Activated naive CD8-positive, alpha-beta T cell treated with anti-CD3 and anti-CD28 coated beads for 36 hours (primary cell): ENCODE data around the gene FOXO1. TPM values are rescaled to one million over a fixed set of nuclear protein-coding genes. Genes with fewer than 3 reads are reported as not detected.
A peak's percentile ranks its signal among the peaks of the same experiment; 100 is the strongest.

Source experiments
- DNase-seq: peaks from one replicate; pipeline ENCODE4 v3.0.0; 2021
- H3K27ac Mint-ChIP-seq: one replicate; pipeline ENCODE4 v1.8.0; 2022; ENCODE audit warnings: mild to moderate bottlenecking, moderate library complexity, mixed read lengths
- H3K27me3 Mint-ChIP-seq: one replicate; pipeline ENCODE4 v1.8.0; 2022; ENCODE audit warnings: mild to moderate bottlenecking, mixed read lengths
- H3K36me3 Mint-ChIP-seq: one replicate; pipeline ENCODE4 v1.8.0; 2021; ENCODE audit warnings: mild to moderate bottlenecking, mixed read lengths
- H3K4me1 Mint-ChIP-seq: one replicate; pipeline ENCODE4 v1.8.0; 2021; ENCODE audit warnings: mixed read lengths
- H3K4me3 Mint-ChIP-seq: one replicate; pipeline ENCODE4 v1.8.0; 2022; ENCODE audit warnings: mild to moderate bottlenecking, moderate library complexity, mixed read lengths
- H3K9me3 Mint-ChIP-seq: one replicate; pipeline ENCODE4 v1.8.0; 2022; ENCODE audit warnings: mixed read lengths
- total RNA-seq, 2 experiments: library from RNA; stranded (reverse); gene quantifications; one replicate each; pipeline ENCODE4 v1.2.3, GENCODE V29; 2021

The FOXO1 gene
- total RNA-seq, 2 experiments from 2014 or later: 38.4 to 38.7 TPM

DNA sequence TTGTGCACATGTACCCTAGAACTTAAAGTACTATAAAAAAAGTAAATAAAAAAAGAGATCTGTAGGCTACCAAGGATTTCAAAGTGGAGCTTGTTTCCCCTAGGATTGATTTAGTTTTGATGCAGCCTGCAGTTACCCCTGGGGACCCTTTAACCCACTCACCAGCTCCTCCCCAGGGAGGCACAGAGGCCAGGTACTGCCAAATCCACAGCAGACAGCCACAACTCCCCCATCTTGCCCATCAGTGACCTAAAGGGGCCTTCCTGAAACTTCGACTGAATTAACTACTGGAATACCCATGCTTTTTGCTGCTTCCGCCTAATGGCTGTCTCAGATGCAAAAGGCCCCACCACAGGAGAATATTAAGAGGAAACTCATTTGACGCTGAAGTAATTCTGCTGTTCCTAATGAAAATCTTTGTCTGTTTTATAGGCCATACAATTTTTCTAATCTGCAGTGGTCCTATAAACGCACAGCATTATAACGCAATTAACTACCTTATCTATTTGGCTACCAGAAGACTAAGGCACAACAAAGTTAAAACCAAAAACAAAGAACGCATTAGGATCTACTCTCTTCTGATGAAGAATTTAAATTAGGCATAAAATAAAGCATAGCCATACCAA lies 95.0 kb downstream of the FOXO1 start:
- DNase-seq: no peak
- H3K9me3 Mint-ChIP-seq: no peaks in the 10 kb centered on the region
- peaks cover 87% of the 10 kb centered on the region for H3K4me1 Mint-ChIP-seq
- H3K27me3 Mint-ChIP-seq: no peaks in the 10 kb centered on the region
- peak overlapping the region; percentile 56 for H3K27ac Mint-ChIP-seq
- peaks cover 24% of the 10 kb centered on the region for H3K36me3 Mint-ChIP-seq
- peak overlapping the region; percentile 26 for H3K4me3 Mint-ChIP-seq

DNA sequence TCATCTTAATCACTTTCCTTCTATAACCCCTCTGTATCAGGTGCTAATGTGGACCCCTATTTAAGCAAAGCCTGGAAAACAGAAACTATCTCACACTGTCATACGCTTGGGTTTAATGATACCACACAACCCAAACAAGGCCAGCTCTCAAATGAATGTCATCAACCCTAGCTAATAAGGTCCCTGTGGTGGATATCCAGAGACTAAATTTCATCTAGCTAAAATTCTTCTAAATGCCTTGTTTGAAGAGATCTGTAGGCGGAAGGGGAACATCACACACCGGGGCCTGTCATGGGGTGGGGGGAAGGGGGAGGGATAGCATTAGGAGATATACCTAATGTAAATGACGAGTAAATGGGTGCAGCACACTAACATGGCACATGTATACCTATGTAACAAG lies 95.5 kb downstream of the FOXO1 start:
- peaks cover 87% of the 10 kb centered on the region for H3K4me1 Mint-ChIP-seq
- DNase-seq: no peak
- H3K27me3 Mint-ChIP-seq: no peaks in the 10 kb centered on the region
- H3K27ac Mint-ChIP-seq: peak overlapping the region; percentile 75
- H3K36me3 Mint-ChIP-seq: peaks cover 22% of the 10 kb centered on the region
- peak overlapping the region; percentile 1 for H3K4me3 Mint-ChIP-seq
- H3K9me3 Mint-ChIP-seq: no peaks in the 10 kb centered on the region

DNA sequence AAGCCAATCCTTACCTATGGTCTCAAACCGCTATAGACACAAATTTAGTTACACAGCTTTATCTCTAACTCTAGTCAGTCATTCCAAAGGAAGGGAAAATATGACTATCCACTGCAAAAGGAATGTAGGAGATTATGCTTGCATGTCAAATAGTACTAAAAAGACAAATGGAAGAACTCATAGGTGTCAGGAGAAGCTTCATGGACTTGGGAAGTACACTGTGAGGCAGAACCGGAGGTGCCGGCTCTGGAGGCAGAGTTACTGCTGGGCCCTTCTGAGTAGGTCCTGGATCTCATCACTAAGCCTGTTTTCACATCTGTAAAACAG lies 97.5 kb downstream of the FOXO1 start:
- Mint-ChIP-seq H3K27ac (peak overlapping the region; percentile 43), H3K4me1 (peaks cover 87% of the 10 kb centered on the region)

DNA sequence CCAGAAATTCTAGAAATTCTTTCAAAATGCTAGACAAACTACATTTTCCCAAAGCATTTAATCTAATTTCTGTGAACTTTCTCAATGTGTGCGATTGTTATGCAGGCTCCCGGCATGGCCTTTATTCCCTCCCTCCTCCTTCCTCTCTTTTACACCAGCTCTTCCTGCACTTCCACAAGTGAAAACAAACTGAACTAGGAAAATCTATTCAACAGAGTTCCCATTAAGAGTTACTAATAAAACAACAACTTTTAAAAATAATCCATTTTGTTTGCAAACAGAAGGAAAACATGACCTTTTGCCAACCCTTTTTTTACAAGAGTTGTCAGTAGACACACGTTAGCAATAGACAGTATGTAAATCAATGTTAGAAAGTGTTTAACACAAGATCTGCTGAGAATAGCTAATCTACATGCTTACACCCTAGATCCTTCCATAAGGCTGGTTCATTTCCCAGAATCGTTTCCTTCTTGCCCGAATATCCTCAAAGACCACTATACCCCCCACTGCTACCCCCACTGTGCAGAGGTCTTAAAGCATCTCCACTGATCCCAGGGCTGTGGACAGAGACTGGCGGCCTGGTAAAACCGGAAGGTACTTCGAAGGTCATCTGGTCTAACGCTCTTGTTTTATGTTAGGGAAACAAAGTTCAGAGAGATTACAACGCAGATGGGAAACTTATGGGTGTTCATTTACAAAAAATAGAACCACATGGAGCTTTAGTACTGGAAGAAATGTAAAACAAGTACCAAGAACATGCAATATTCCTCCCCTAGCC lies 98.0 kb downstream of the FOXO1 start:
- H3K27ac Mint-ChIP-seq: peak overlapping the region; percentile 20
- peaks cover 13% of the 10 kb centered on the region for H3K36me3 Mint-ChIP-seq
- no peak for DNase-seq
- H3K4me3 Mint-ChIP-seq: no peak overlapping the region
- no peaks in the 10 kb centered on the region for H3K27me3 Mint-ChIP-seq
- no peaks in the 10 kb centered on the region for H3K9me3 Mint-ChIP-seq
- peaks cover 87% of the 10 kb centered on the region for H3K4me1 Mint-ChIP-seq

More for the DNA sequence above, 97.5 kb downstream of the FOXO1 start:
- Mint-ChIP-seq H3K4me3 (no peak overlapping the region), H3K36me3 (peaks cover 16% of the 10 kb centered on the region), H3K9me3 (no peaks in the 10 kb centered on the region), H3K27me3 (no peaks in the 10 kb centered on the region)
- no peak for DNase-seq

DNA sequence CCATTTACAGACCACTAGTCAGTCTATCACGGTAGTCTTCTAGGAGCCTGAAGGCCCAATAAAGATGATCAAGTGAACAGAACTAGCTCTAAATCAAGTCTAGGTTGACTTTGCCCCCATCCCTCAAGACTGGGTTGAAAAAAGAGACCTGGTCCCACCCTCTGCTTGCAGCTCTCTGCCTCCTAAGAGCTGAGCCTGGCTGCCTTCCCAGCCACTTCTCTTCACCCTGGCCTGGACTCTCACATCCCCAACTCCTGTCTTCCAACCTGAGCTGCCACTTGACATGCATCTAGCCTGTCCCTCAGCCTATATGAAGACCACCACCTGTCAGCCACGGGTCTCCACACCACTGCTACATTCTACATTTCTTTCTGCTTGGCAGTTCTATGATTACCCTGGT lies 99.6 kb downstream of the FOXO1 start:
- Mint-ChIP-seq H3K4me3 (no peak overlapping the region), H3K9me3 (no peaks in the 10 kb centered on the region), H3K36me3 (peaks cover 13% of the 10 kb centered on the region), H3K27me3 (no peaks in the 10 kb centered on the region), H3K27ac (peak overlapping the region; percentile 34), H3K4me1 (peaks cover 88% of the 10 kb centered on the region)
- DNase-seq: no peak

DNA sequence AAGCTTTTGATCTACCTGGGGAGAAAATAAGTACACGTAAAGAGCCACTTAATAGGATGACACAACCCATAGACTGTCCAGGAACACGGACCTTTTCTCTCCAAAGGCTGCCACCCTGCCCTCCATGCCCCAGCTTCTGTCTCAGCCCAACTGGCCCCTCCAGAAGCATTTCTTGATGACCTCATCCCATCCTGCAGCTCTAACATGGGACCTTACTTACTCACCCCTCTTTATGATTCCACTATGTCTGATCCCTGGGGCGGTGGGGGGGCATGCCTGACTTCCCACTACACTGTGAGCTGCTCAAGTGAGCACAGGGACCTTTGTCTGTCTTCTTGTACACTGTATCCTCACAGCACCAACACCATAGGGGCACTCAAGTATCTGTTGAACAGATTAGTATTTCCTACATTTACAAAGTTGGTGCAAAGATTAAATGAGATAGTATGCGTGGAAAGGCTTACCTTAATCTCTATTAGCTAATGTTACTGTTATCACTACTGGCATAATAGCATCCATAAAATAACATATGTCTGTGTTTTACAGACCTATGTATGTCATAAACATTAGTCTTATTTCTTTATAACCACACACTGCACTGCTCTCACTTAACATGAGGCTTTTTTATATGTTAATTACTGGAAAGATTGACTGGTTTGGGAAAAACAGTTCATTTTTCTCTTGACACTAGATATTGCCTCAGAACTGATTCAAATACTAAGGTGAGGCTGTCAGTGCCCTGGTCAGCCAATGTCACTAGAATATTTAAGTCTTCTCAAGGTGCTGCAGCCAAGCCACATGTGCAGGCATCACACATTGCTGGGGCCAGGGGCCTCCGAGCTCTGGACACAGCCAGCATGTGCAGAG lies 100.9 kb downstream of the FOXO1 start:
- no peak for DNase-seq
- Mint-ChIP-seq H3K27ac (peak overlapping the region; percentile 88), H3K4me1 (peaks cover 78% of the 10 kb centered on the region), H3K36me3 (peaks cover 21% of the 10 kb centered on the region), H3K4me3 (peak overlapping the region; percentile 9), H3K27me3 (no peaks in the 10 kb centered on the region), H3K9me3 (peaks cover 3% of the 10 kb centered on the region)

DNA sequence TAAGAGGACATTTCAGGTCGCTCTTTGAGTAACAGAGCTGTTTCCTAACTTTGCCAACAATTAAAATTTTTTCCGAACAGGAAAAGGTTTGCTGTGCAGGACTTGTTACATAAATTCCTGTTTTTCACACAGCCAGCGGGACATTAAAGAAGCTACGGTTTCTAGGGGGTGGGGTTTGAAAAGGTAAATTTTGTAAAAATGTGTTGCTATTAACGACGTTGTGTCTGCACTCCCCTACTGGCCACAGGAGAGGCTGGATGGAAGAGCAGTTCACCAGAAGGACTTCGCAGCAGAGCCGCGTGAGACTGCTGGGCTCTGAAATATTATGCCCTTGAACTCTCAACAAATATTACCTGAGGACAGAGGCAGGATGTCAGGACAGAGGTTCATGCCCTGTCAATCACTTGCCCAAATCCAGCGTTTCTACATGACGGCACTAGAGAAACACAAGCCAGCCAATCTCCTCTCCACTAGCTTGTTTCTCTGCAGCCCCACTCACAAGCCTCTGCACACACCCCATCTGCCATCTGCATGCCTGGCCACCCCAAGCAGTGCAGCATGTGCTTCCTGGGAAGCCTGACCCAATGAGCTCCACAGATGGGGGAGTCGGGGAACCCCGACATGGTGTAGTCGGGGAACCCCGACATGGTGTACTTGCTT lies 102.0 kb downstream of the FOXO1 start:
- Mint-ChIP-seq H3K4me3 (peak overlapping the region; percentile 42), H3K9me3 (peaks cover 5% of the 10 kb centered on the region), H3K36me3 (peaks cover 31% of the 10 kb centered on the region), H3K27me3 (no peaks in the 10 kb centered on the region), H3K27ac (peak overlapping the region; percentile 88), H3K4me1 (peaks cover 80% of the 10 kb centered on the region)
- peak; percentile 27 for DNase-seq

DNA sequence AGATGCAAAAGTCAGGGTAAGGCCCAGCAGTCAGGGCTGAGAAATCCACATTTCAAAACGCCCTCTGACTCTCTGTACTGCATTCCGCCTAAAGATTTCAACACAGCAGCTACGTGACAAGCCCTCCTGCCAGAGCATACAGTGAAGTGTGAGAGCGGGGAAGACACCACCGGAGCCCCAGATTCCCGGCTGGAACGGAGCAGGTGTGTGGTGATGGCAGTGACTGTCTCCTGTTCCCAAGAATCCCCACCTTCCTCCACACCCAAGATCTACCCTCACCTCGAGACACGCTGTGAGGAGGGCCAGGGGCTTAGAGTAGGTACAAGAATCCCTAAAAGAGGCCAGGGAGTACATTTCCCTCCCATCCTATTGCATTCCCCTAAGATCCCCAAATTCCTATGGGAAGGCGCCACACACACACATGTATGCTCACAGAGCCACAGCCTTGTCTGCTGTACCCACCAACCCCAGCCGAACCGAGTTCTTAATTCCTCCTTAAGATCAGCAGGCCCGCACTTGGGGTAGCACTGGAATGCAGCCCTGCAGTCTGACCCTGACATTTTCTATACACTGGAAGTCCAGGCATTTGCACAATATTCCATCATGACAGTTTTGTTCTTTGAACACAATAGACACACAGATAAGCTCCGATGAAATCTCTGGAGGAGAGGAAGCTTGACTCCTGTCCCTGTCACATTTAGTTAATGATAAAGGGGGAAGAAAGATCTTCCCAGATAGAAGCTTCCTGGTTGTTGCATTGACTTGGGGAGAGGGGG lies 102.9 kb downstream of the FOXO1 start:
- Mint-ChIP-seq H3K9me3 (peaks cover 5% of the 10 kb centered on the region), H3K4me1 (peaks cover 80% of the 10 kb centered on the region), H3K27me3 (no peaks in the 10 kb centered on the region), H3K36me3 (peaks cover 37% of the 10 kb centered on the region), H3K4me3 (peak overlapping the region; percentile 34), H3K27ac (peak overlapping the region; percentile 88)
- no peak for DNase-seq

DNA sequence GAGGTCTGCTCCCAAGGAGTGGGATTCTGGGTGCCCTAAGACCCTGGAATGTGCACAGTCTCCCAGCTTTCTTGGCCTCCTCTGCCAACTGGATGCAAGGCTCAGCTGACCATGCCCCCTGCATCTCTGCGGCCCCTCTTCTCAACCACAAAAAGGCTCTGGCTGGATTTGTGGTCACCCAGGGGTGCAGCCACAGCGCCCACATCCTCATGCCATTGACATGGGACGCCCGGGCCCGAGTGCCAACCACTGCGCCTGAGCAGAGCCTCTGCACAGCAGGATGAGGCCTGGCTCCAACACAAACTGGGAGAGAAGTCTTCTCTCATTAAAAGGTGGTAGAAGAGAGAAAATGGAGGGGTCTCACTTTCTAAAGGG lies 103.5 kb downstream of the FOXO1 start:
- H3K4me3 Mint-ChIP-seq: peak overlapping the region; percentile 34
- peak; percentile 20 for DNase-seq
- H3K9me3 Mint-ChIP-seq: peaks cover 5% of the 10 kb centered on the region
- H3K36me3 Mint-ChIP-seq: peaks cover 37% of the 10 kb centered on the region
- H3K4me1 Mint-ChIP-seq: peaks cover 79% of the 10 kb centered on the region
- peak overlapping the region; percentile 88 for H3K27ac Mint-ChIP-seq
- H3K27me3 Mint-ChIP-seq: no peaks in the 10 kb centered on the region

DNA sequence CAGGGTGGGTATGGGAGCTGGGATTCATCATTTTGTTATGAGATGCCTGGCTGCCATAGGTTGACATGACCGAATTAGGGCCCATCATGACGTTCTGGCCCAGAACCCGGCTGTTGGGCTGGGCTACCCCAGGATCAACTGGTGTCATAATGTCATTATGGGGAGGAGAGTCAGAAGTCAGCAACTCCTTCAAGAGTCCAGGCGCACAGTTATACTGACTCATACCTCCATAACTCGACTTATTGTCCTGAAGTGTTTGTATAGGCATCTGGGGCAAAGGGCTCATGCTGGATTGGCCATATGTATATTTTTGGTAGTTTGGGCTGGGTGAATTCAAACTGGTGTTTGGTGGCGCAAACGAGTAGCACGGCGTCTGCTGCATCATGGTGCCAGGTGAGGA lies 106.5 kb downstream of the FOXO1 start:
- DNase-seq: no peak
- Mint-ChIP-seq H3K4me3 (no peak overlapping the region), H3K36me3 (peaks cover 50% of the 10 kb centered on the region), H3K9me3 (peaks cover 5% of the 10 kb centered on the region), H3K4me1 (peaks cover 74% of the 10 kb centered on the region), H3K27me3 (no peaks in the 10 kb centered on the region), H3K27ac (no peak overlapping the region)

DNA sequence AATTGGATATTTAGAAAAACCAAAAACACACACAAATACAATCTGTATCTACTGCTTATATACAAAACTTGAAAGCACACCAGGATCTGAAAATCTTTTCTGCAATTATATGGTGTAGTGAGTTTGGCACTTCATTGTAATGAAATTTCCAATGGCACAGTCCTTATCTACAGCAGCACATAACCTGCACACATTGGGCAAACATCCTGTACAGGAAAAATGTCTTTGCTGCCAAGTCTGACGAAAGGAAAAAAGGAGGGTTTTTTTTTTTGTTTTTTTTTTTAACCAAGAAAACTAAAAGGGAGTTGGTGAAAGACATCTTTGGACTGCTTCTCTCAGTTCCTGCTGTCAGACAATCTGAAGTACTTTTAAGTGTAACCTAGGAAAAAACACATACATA lies 107.8 kb downstream of the FOXO1 start:
- Mint-ChIP-seq H3K36me3 (peaks cover 60% of the 10 kb centered on the region), H3K4me1 (peaks cover 72% of the 10 kb centered on the region), H3K9me3 (peaks cover 5% of the 10 kb centered on the region), H3K27ac (peak overlapping the region; percentile 86), H3K27me3 (no peaks in the 10 kb centered on the region), H3K4me3 (peak overlapping the region; percentile 48)
- DNase-seq: no peak

DNA sequence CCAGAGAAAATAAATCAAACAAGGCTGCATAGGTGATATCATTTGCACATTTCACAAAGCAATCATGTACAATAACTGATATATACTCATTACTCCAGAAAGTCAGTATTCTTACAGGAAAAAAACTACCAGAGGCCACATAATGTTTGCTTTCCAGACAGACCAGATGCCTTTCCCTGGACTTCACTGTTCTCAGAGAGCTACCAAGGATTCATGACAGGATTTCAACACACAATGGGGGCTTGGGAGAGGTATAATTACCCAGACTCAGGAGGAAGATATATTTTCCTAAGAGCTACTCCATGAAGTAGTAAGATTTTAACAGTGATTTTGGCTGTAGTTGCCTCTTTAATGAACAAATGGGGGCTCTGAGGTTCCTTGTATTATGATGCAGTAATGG lies 110.0 kb downstream of the FOXO1 start:
- Mint-ChIP-seq H3K4me3 (no peak overlapping the region), H3K27me3 (no peaks in the 10 kb centered on the region), H3K27ac (no peak overlapping the region), H3K9me3 (peaks cover 6% of the 10 kb centered on the region), H3K36me3 (peaks cover 66% of the 10 kb centered on the region), H3K4me1 (peaks cover 67% of the 10 kb centered on the region)
- DNase-seq: no peak

DNA sequence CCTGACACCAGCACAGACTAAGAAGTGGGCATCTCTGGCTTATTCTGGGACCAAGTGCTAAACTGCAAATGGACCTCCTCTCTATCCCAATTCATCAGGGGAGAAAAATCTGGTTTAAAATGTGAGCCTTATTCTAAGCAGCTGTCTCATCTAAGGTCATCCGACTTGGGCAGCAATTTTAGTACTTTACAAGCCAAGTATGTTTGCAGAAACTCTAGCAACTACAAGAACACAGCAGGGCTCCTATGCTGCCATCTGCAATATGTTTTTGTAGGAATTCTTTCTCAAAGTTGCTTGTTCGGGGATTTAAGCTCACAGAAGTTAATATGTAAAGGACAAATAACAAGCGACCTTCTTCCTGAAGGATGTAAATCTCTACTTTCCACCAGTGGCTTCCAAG lies 113.1 kb downstream of the FOXO1 start:
- DNase-seq: no peak
- Mint-ChIP-seq H3K4me1 (peaks cover 47% of the 10 kb centered on the region), H3K36me3 (peaks cover 37% of the 10 kb centered on the region), H3K9me3 (peaks cover 5% of the 10 kb centered on the region), H3K27me3 (no peaks in the 10 kb centered on the region), H3K27ac (peak overlapping the region; percentile 66), H3K4me3 (no peak overlapping the region)

DNA sequence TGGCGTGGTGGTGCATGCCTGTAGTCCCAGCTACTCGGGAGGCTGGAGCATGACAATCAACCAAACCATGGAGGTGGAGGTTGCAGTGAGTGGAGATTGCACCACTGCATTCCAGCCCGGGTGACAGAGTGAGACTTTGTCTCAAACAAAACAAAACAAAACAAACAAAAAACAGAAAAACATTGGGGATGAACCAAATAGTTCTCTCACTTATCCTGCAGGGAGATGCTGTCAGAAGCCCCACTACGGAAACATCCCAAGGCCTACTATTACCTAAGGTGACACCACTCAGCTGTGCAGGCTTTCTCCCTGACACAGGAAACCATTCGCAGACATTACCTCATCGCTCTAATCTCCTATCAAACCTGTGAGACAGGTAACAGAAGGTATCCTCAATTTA lies 113.5 kb downstream of the FOXO1 start:
- Mint-ChIP-seq H3K27me3 (no peaks in the 10 kb centered on the region), H3K36me3 (peaks cover 36% of the 10 kb centered on the region), H3K27ac (peak overlapping the region; percentile 66), H3K4me3 (no peak overlapping the region), H3K4me1 (peaks cover 47% of the 10 kb centered on the region), H3K9me3 (peaks cover 5% of the 10 kb centered on the region)
- no peak for DNase-seq
